ENCODE data around the gene TIGD1. TPM values are rescaled to one million over a fixed set of nuclear protein-coding genes. Genes with fewer than 3 reads are reported as not detected.

TIGD1 gene
- total RNA-seq, 1 experiment from 2014 or later, result 6.0 TPM

DNA sequence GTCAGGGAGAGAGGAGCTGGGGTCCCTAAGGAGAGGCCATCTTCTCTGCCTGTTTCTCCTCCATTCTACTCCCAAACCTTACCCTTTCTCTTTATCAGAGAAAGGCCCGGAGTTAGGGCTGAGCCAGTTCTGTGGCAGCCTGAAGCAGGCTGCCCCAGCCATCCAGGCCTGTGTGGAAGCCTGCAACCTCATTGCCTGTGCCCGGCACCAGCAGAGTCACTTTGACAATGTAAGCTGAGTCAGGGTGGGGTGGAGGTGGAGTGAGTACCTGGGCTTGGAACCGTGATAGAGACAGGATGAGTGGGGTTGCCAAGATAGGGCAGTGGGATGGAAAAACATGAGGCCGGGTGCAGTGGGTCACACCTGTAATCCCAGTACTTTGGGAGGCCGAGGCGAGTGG is 5.7 kb downstream of the TIGD1 start:
- Histone ChIP-seq H3K36me3 (ENCODE audit: control insufficient read depth in 1 of 2, insufficient read depth in 2 of 2, low read length in 2 of 2) (peaks cover 2 to 12% of the 10 kb centered on the region in 2 experiments; a peak in 2 of 4 replicates), H2AFZ (ENCODE audit: low read depth, low read length, poor library complexity, severe bottlenecking) (no peak overlapping the region), H3K27me3 (ENCODE audit: insufficient read depth, low read length) (no peaks in the 10 kb centered on the region), H3K27ac (ENCODE audit: low read depth, low read length) (no peak overlapping the region), H3K4me2 (ENCODE audit: low read length) (no peak overlapping the region), H3K79me2 (ENCODE audit: insufficient read depth, low read length) (peaks cover 23% of the 10 kb centered on the region), H4K20me1 (ENCODE audit: insufficient read depth) (no peaks in the 10 kb centered on the region), H3K9me3 (ENCODE audit: control insufficient read depth in 1 of 2, insufficient read depth in 1 of 2, low read depth in 1 of 2, low read length in 2 of 2) (no peaks in the 10 kb centered on the region; a peak in 1 of 4 replicates), H3K4me3 (replicated peaks in 1 of 2; ENCODE audit: low read depth in 1 of 2, low read length in 2 of 2) (no peak overlapping the region), H3K4me1 (ENCODE audit: control insufficient read depth in 1 of 2, insufficient read depth in 2 of 2, low read length in 2 of 2) (peaks cover 0 to 5% of the 10 kb centered on the region in 2 experiments; a peak in 2 of 4 replicates), H3K9ac (ENCODE audit: low read length) (no peak overlapping the region), H3K9me2 (ENCODE audit: insufficient read depth) (no peaks in the 10 kb centered on the region)
- BruUV-seq (replicated peaks), result no TSS peak
- POLR2A ChIA-PET, result no interaction called here
- ATAC-seq (no peak), DNase-seq (ENCODE audit: low read depth, low spot score) (no peak)
- RAD21 ChIA-PET (ENCODE audit: low non-redundant PET in 1 of 2, low total read pairs in 2 of 2, uncharacterized antibody in 2 of 2, unreplicated experiment in 2 of 2), result no interaction called here
- no peak for TF ChIP-seq POLR2A (IDR thresholded peaks at IDR 0.05; ENCODE audit: borderline replicate concordance, extremely low read depth, insufficient read depth, insufficient read length)
- TF ChIP-seq SIN3A (IDR thresholded peaks at IDR 0.05; ENCODE audit: low read depth), result no peak
- TF ChIP-seq, protein P1, sequence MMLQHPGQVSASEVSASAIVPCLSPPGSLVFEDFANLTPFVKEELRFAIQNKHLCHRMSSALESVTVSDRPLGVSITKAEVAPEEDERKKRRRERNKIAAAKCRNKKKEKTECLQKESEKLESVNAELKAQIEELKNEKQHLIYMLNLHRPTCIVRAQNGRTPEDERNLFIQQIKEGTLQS (IDR thresholded peaks at IDR 0.05), result no peak
- TF ChIP-seq, protein P2, sequence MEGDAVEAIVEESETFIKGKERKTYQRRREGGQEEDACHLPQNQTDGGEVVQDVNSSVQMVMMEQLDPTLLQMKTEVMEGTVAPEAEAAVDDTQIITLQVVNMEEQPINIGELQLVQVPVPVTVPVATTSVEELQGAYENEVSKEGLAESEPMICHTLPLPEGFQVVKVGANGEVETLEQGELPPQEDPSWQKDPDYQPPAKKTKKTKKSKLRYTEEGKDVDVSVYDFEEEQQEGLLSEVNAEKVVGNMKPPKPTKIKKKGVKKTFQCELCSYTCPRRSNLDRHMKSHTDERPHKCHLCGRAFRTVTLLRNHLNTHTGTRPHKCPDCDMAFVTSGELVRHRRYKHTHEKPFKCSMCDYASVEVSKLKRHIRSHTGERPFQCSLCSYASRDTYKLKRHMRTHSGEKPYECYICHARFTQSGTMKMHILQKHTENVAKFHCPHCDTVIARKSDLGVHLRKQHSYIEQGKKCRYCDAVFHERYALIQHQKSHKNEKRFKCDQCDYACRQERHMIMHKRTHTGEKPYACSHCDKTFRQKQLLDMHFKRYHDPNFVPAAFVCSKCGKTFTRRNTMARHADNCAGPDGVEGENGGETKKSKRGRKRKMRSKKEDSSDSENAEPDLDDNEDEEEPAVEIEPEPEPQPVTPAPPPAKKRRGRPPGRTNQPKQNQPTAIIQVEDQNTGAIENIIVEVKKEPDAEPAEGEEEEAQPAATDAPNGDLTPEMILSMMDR (IDR thresholded peaks at IDR 0.05 in 2 of 3, conservative IDR thresholded peaks at IDR 0.05 in 1 of 3; ENCODE audit: borderline replicate concordance in 1 of 3, insufficient read depth in 1 of 3, low read depth in 2 of 3, low read length in 2 of 3), result no peak
- TF ChIP-seq RAD21 (IDR thresholded peaks at IDR 0.05; ENCODE audit: low read depth), result no peak
- TF ChIP-seq CBX3 (IDR thresholded peaks at IDR 0.05; ENCODE audit: low read depth), result no peak
- TF ChIP-seq JUND (IDR thresholded peaks at IDR 0.05), result no peak
- TF ChIP-seq SRF (IDR thresholded peaks at IDR 0.05; ENCODE audit: low read depth), result no peak
- intact Hi-C loops (cut with micrococcal nuclease), result no loop called here
- CTCF ChIA-PET, result no interaction called here
